Pancreas (tissue), 10 donors: Measurements from ENCODE around the gene IGSF3. TPM values are rescaled to one million over a fixed set of nuclear protein-coding genes. Genes with fewer than 3 reads are reported as not detected.

ENCODE experiments used
- ATAC-seq, 4 donors: fragments of 200-7000 bp; cut with Tn5 transposase; one replicate each; pipeline versions ENCODE4 v1.8.0 to v1.9.1; 2020; ENCODE audit warnings: mild to moderate bottlenecking in 4 of 4, moderate library complexity in 4 of 4
- DNase-seq, 6 donors: peaks; one replicate each; pipeline ENCODE4 v3.0.0-alpha.2; 2020
- FAIRE-seq: peaks from 2 replicates; lab custom pipeline; 2012; peaks lifted over from hg19 to GRCh38; lab: Jason Lieb, UNC
- H3K27ac ChIP-seq, 4 donors: fragments of 200-600 bp; sonication (generic); 1 replicate in 3 of 4; 2 replicates in 1 of 4; pipeline versions ENCODE4 v1.5.0 to v1.8.0; 2020
- H3K27me3 ChIP-seq, 4 donors: fragments of 200-600 bp; one replicate each; pipeline ENCODE4 v1.8.0; 2021
- H3K36me3 ChIP-seq, 3 donors: fragments of 200-600 bp; sonication (generic) in 1 of 3; one replicate each; pipeline versions ENCODE4 v1.5.0 to v1.8.0; 2020 to 2021
- H3K4me1 ChIP-seq, 3 donors: fragments of 200-600 bp; one replicate each; pipeline ENCODE4 v1.8.0; 2021
- H3K4me3 ChIP-seq, 4 donors: fragments of 200-600 bp; sonication (generic) in 2 of 4; one replicate each; pipeline versions ENCODE4 v1.5.0 to v1.8.0; 2020 to 2021
- H3K9me3 ChIP-seq, 4 donors: fragments of 200-600 bp; one replicate each; pipeline ENCODE4 v1.8.0; 2021
- CTCF ChIP-seq, 4 donors: fragments of 200-600 bp; sonication (generic) in 3 of 4; IDR thresholded peaks; one replicate each; pipeline versions ENCODE4 v1.5.0 to v1.8.0; 2021; ENCODE audit warnings: antibody characterized with exemption in 4 of 4
- WGBS, 2 donors: extraction: QIAGEN DNeasy Blood & Tissue Kit; methylation state at CpG; one replicate each; pipeline ENCODE4 v1.1.7; 2013; 5-methylcytosine and 5-hydroxymethylcytosine counted together
- intact Hi-C, 3 donors: fragments of 100-400 bp; cut with DNase I; formaldehyde crosslinking; loops; one replicate each; pipeline versions ENCODE4 v1.11.1 to v1.14.2; 2022
- polyA plus RNA-seq, 2 donors: library from polyadenylated mRNA; stranded (reverse); fragments of 200-250 nt; gene quantifications; one replicate each; pipeline ENCODE4 v1.2.3, GENCODE V29; 2013
- total RNA-seq, 6 donors: library from RNA; stranded (reverse); fragmentation: NEBNext Ultra II Directional in 4 of 6; extraction: Animal tissue kit (Norgen Biotek cat#: 25700) in 4 of 6; gene quantifications; one replicate each; pipeline versions ENCODE4 v1.2.1 to v1.2.4, GENCODE V29; 2021 to 2023
- donor health status: healthy with polysubstance abuse.
- donor health status: DM: no; HTN: no; CAD: no; lungs with moderate emphysema.
- donor health status: DM: no; HTN: no; CAD: no.
- donor health status: control.
- donor health status: control.
- donor health status: Bipolar disorder and iron deficiency.
- donor health status: DM: yes; HTN: yes; CAD: no.
- donor health status: DM: no; HTN: no; CAD: no.
- donor health status: DM: no; HTN: no; CAD: no.
- donor health status: DM: yes; HTN: yes; CAD: no.

Gene IGSF3
- total and polyA plus RNA-seq, 8 donors: 1.8 to 10.5 (median 2.7) TPM

- ATAC-seq (peak in 3 of 4 donors; percentile 21 to 42 (median 29)), DNase-seq (peak in 4 of 6 donors; percentile 40 to 69 (median 42)), FAIRE-seq (no peak)
- TF ChIP-seq CTCF (IDR thresholded peaks at IDR 0.05): peak; percentile 68 to 81 (median 76)
- H3K4me3 ChIP-seq: no peak overlapping the region
- intact Hi-C loops: no loop called here
- H3K36me3 ChIP-seq: no peaks in the 10 kb centered on the region
- no peak overlapping the region for H3K27ac ChIP-seq
- H3K4me1 ChIP-seq: no peaks in the 10 kb centered on the region
- H3K27me3 ChIP-seq: peaks cover 0 to 14% (median 4%) of the 10 kb centered on the region in 4 donors
- 22 to 24% methylated on average over 11 of the region's 11 CpGs for WGBS, 2 donors
- H3K9me3 ChIP-seq: no peaks in the 10 kb centered on the region
Measured at GRCh38 chr1:116574581-116575291, 92.8 kb downstream of the IGSF3 start.

- H3K36me3 ChIP-seq: no peaks in the 10 kb centered on the region
- ATAC-seq (no peak), FAIRE-seq (no peak)
Measured at GRCh38 chr1:116573431-116574095, 94.0 kb downstream of the IGSF3 start.

GRCh38 chr1:116572771-116573430 lies 94.6 kb downstream of the IGSF3 start:
- no peak for TF ChIP-seq CTCF (IDR thresholded peaks at IDR 0.05)
- intact Hi-C loops: no loop called here
- Histone ChIP-seq H3K4me1 (no peaks in the 10 kb centered on the region), H3K27ac (no peak overlapping the region), H3K36me3 (no peaks in the 10 kb centered on the region), H3K27me3 (peaks cover 0 to 14% (median 3%) of the 10 kb centered on the region in 4 donors), H3K4me3 (no peak overlapping the region), H3K9me3 (no peaks in the 10 kb centered on the region)
- WGBS, 2 donors: 57 to 72% methylated on average over 4 of the region's 4 CpGs
- ATAC-seq (no peak), FAIRE-seq (no peak), DNase-seq (no peak)

More at GRCh38 chr1:116573431-116574095, 94.0 kb downstream of the IGSF3 start:
- H3K4me1 ChIP-seq: no peaks in the 10 kb centered on the region
- no peak for TF ChIP-seq CTCF (IDR thresholded peaks at IDR 0.05)
- no peak overlapping the region for H3K27ac ChIP-seq
- peaks cover 0 to 14% (median 3%) of the 10 kb centered on the region in 4 donors for H3K27me3 ChIP-seq
- intact Hi-C loops: no loop called here
- 45 to 59% methylated on average over 7 of the region's 7 CpGs for WGBS, 2 donors
- H3K9me3 ChIP-seq: no peaks in the 10 kb centered on the region
- no peak for DNase-seq
- H3K4me3 ChIP-seq: no peak overlapping the region

- FAIRE-seq: no peak
- H3K27me3 ChIP-seq: peaks cover 0 to 14% (median 3%) of the 10 kb centered on the region in 4 donors
- H3K4me3 ChIP-seq: no peak overlapping the region
- intact Hi-C loops: no loop called here
- no peak overlapping the region for H3K27ac ChIP-seq
- H3K4me1 ChIP-seq: no peaks in the 10 kb centered on the region
- no peaks in the 10 kb centered on the region for H3K9me3 ChIP-seq
- ATAC-seq: no peak
- 72 to 85% methylated on average over 2 of the region's 2 CpGs for WGBS, 2 donors
- H3K36me3 ChIP-seq: no peaks in the 10 kb centered on the region
- DNase-seq: no peak
- TF ChIP-seq CTCF (IDR thresholded peaks at IDR 0.05): no peak
Measured at GRCh38 chr1:116572099-116572498, 95.4 kb downstream of the IGSF3 start.
